Left hindlimb (tissue), 1 donor: ENCODE data around the gene ZNF74.
"Not testable (repeated sequence)": the region's sequence is repeated elsewhere in the genome, so short reads cannot be mapped to it uniquely, and the experiment has no call there.

Source experiments
- DNase-seq: peaks from one replicate; pipeline ENCODE4 v3.0.0-alpha.2; 2018

ZNF74 gene

GRCh38 chr22:20450551-20450906 lies 56.6 kb downstream of the ZNF74 start:
- DNase-seq, result no peak

- DNase-seq, result not testable (repeated sequence)
Observed at GRCh38 chr22:20451129-20451778, 57.3 kb downstream of the ZNF74 start.

DNA sequence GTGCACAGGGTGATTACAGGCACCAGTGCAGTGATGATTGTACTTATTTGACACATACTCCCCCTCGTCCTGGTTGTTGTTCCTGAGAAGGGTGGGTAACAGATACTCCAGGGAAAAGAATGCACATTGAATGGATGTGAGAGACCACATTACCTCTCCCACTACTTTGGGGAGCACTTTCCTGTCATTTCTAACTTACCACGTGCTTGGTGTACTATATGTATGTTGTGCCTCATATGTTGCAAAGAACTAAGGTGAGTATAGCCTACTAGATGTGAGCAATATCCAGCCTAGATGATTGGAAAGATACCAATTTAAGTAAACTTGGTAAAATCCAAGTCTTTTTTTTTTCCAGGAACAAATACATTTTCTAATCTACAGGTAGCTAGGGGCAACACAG lies 58.0 kb downstream of the ZNF74 start:
- DNase-seq, result no peak

DNA sequence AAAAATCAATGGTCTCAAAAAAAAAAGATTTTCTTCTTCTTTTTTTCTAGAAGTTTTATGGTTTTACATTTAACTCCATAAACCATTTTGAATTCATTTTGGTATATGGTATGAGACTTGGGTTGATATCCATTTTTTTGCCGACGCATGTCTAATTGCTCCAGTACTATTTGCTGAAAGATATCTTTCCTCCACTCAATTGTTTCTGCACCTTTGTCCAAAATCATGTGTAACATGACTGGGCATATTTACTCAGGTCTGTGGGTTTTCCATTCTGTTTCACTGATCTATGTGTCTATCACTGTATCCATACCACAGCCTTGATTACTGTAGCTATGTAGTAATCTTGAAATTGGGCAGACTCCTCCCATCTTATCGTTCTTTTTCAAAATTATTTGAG lies 59.3 kb downstream of the ZNF74 start:
- DNase-seq, result no peak

DNA sequence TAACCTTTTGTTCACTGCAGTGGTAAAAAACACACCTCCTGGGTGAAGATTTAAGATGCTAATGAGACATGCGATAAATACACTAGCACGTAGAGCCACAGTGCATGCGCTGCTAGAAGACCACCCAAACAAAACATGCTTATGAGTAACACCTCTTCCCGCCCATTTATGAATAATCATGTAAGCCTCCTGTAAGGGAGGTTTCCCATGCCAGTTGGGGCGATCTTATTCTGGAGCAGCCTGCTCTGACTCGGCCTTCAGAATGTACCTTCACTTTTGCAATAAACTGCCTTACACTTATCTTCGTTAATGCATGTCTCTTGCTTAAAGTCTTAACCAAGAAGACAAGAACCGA lies 61.7 kb downstream of the ZNF74 start:
- no peak for DNase-seq

DNA sequence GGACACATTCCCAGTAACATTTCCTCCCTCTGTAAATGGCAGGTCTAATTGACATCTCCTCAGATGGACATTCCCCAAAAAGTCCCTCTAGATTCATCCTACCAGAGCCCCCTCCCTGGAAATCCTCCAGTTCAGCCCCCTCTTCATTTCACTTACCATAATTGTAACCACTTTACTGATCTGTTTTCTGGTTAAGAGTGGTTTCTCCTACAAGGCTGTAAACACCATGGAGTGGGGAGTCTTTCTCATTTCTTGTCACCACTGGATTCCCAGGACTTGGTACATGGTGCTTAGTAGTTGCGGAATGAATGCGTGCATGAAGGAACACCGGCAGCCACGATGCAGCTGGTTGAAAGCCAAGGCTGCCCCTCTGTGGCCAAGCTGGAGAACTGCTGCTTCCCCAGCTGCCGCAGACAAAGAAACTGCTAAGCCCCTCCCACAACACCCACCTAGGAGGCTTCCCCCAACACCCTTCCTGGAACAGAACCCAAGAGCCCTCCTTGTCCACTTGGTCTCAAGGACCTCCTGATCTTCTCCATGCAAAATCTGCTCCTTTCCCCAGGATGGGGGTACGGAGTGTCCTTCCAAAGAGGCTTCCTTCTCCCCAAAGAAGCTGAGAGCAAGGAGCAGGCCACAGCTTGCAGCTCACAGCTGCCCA lies 62.2 kb downstream of the ZNF74 start:
- DNase-seq, result peak; percentile 86

GRCh38 chr22:20456722-20457076 lies 62.7 kb downstream of the ZNF74 start:
- DNase-seq, result no peak

DNA sequence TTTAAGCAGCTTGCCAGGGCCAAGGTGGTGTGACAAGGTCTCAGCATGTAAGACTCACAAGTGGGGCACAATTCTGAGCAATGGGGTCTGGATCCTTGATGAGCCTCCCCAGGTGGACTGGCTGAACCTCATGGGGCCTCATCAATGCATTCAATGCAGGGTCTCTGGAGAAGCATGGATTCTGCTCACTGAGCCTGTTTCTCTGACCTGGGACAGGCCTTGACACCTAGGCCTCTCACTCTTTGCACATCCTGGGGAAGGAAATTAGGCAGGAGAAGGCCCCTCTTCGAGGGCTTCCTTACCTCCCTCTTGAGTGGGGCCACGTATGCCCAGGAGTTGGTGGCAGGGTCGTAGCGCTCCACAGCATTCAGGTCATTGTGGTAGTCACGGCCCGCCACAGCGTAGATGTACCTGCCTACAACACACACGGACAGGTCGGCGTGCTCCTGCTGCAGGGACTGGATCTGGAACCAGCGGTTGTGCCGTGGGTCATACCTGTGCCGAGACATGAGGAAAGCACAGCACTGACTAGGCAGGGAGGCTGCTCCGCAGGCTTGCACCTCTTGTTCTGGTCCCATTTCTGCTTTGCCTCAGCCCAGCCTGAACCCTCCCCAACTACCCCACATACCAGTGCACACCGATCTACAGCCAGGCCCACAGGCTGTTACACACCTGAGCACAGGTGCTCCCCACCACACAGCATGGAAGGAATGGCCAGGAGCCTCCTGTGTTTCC lies 63.7 kb downstream of the ZNF74 start:
- DNase-seq, result no peak
